Neural cell (in vitro differentiated cells): Measurements from ENCODE around the gene PTPRA. TPM values are rescaled to one million over a fixed set of nuclear protein-coding genes. Genes with fewer than 3 reads are reported as not detected.

Experiments used
- H2AFZ ChIP-seq: fragments of 200-600, 300-800 bp; sonication (generic), shearing (Covaris generic); 2 replicates; pipeline ENCODE4 v1.6.0; 2014; ENCODE audit warnings: low read depth, mild to moderate bottlenecking, antibody characterized with exemption, low read length, moderate library complexity
- H3F3A ChIP-seq: fragments of 200-600 bp; shearing (Covaris generic); 2 replicates; pipeline ENCODE4 v1.6.1; 2016; ENCODE audit warnings: mild to moderate bottlenecking, moderate library complexity, mixed read lengths, antibody characterized with exemption, low read length; ENCODE audit not compliant: insufficient read depth, poor library complexity, severe bottlenecking
- H3K27ac ChIP-seq: fragments of 200-600, 300-800 bp; sonication (generic), shearing (Covaris generic); 2 replicates; pipeline ENCODE4 v1.5.1; 2014; ENCODE audit warnings: mild to moderate bottlenecking, low read length, moderate library complexity
- H3K27me3 ChIP-seq: fragments of 300-800, 200-600 bp; sonication (generic), shearing (Covaris generic); 2 replicates; pipeline ENCODE4 v1.6.0; 2014; ENCODE audit warnings: mild to moderate bottlenecking, low read depth, low read length, moderate library complexity; ENCODE audit not compliant: insufficient read depth
- H3K36me3 ChIP-seq: fragments of 300-800, 200-600 bp; sonication (generic), shearing (Covaris generic); 2 replicates; pipeline ENCODE4 v1.5.1; 2014; ENCODE audit warnings: mild to moderate bottlenecking, antibody characterized with exemption, low read length, moderate library complexity; ENCODE audit not compliant: insufficient read depth
- H3K4me2 ChIP-seq: fragments of 300-800, 200-600 bp; sonication (generic), shearing (Covaris generic); 2 replicates; pipeline ENCODE4 v1.6.0; 2014; ENCODE audit warnings: mild to moderate bottlenecking, low read length
- H3K4me3 ChIP-seq: fragments of 300-800, 200-600 bp; sonication (generic), shearing (Covaris generic); 2 replicates; pipeline ENCODE4 v1.5.1; 2014; ENCODE audit warnings: mild to moderate bottlenecking, low read length, moderate library complexity
- H3K79me2 ChIP-seq: fragments of 200-600 bp; shearing (Covaris generic); replicated peaks from 2 replicates; pipeline ENCODE4 v1.6.0; 2014; ENCODE audit warnings: mild to moderate bottlenecking, low read length, moderate library complexity; ENCODE audit not compliant: insufficient read depth
- H3K9ac ChIP-seq: fragments of 300-800, 200-600 bp; sonication (generic), shearing (Covaris generic); 2 replicates; pipeline ENCODE4 v1.6.1; 2016; ENCODE audit warnings: mild to moderate bottlenecking, low read length, mixed read lengths
- H3K9me2 ChIP-seq: fragments of 200-600 bp; shearing (Covaris generic); 2 replicates; pipeline ENCODE4 v1.6.1; 2016; ENCODE audit warnings: mild to moderate bottlenecking, low read length, mixed read lengths; ENCODE audit not compliant: insufficient read depth
- H3K9me3 ChIP-seq: fragments of 200-600, 300-800 bp; sonication (generic), shearing (Covaris generic); 2 replicates; pipeline ENCODE4 v1.6.1; 2016; ENCODE audit warnings: mild to moderate bottlenecking, mixed run types, low read length, moderate library complexity, mixed read lengths
- H4K20me1 ChIP-seq: fragments of 200-600 bp; shearing (Covaris generic); 2 replicates; pipeline ENCODE4 v1.6.1; 2016; ENCODE audit warnings: mild to moderate bottlenecking, mixed run types; ENCODE audit not compliant: insufficient read depth
- EP300 ChIP-seq: fragments of 450-650 bp; conservative IDR thresholded peaks from 2 replicates; pipeline ENCODE4 v1.6.1; 2014; ENCODE audit warnings: antibody characterized with exemption, mild to moderate bottlenecking, moderate library complexity; ENCODE audit not compliant: poor library complexity, severe bottlenecking
- EZH2 ChIP-seq: fragments of 200-600, 300-800 bp; shearing (Covaris generic), sonication (generic); IDR thresholded peaks from 2 replicates; pipeline ENCODE4 v1.6.1; 2014; ENCODE audit warnings: antibody characterized with exemption, low read length, borderline replicate concordance, mild to moderate bottlenecking; ENCODE audit not compliant: insufficient read depth, poor library complexity, severe bottlenecking
- MXI1 ChIP-seq: fragments of 450-650 bp; conservative IDR thresholded peaks from 2 replicates; pipeline ENCODE4 v1.6.1; 2014; ENCODE audit warnings: antibody characterized with exemption, mild to moderate bottlenecking; ENCODE audit not compliant: poor library complexity, severe bottlenecking
- POLR2AphosphoS5 ChIP-seq: IDR thresholded peaks from 2 replicates; pipeline ENCODE4 v1.6.1; 2012
- RAD21 ChIP-seq: fragments of 450-650 bp; conservative IDR thresholded peaks from 2 replicates; pipeline ENCODE4 v1.6.1; 2014; ENCODE audit warnings: antibody characterized with exemption, mild to moderate bottlenecking, moderate library complexity
- SMC3 ChIP-seq: fragments of 450-650 bp; conservative IDR thresholded peaks from 2 replicates; pipeline ENCODE4 v1.6.1; 2014; ENCODE audit warnings: antibody characterized with exemption, mild to moderate bottlenecking, moderate library complexity; ENCODE audit not compliant: poor library complexity
- TAF1 ChIP-seq: IDR thresholded peaks from 2 replicates; pipeline ENCODE4 v1.6.1; 2012; ENCODE audit warnings: low read depth
- polyA plus RNA-seq: library from polyadenylated mRNA; depleted of rRNA; stranded (reverse); fragments of >200 nt; gene quantifications from 2 replicates; pipeline ENCODE4 v1.2.3, GENCODE V29; 2014
- TF ChIP-seq, protein P1 (sequence below): fragments of 450-650 bp; IDR thresholded peaks from 2 replicates; pipeline ENCODE4 v1.5.1; 2014; ENCODE audit warnings: antibody characterized with exemption, mild to moderate bottlenecking, moderate library complexity; ENCODE audit not compliant: poor library complexity, severe bottlenecking
- TF ChIP-seq, protein P2 (sequence below): IDR thresholded peaks from 2 replicates; pipeline ENCODE4 v1.6.1; 2012; ENCODE audit warnings: borderline replicate concordance

The PTPRA gene
- polyA plus RNA-seq, 1 donor from 2014 or later: 68.2 TPM

DNA sequence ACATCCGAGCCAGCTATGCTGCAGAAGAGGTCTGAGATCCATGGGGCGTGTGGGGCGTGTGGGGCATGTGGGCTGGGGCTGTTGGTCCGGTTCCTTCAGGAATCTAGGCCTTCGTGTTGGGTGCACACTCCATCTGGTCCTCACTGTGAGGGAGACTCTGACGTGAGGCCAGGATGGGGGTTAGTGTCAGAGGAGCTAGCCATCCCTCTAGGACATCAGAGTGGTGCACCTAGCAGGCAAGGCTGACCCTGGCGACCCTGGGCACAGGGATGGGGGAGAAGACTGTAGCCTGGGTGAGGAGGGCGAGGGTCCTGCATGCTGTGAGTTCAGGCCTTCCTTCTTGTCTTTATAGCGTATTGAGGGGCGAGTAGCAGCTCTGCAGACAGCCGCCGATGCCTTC is 8.7 kb upstream of the PTPRA start:
- TF ChIP-seq POLR2AphosphoS5: no peak
- TF ChIP-seq SMC3: no peak
- no peak for TF ChIP-seq TAF1
- TF ChIP-seq RAD21: no peak
- TF ChIP-seq, protein P1, sequence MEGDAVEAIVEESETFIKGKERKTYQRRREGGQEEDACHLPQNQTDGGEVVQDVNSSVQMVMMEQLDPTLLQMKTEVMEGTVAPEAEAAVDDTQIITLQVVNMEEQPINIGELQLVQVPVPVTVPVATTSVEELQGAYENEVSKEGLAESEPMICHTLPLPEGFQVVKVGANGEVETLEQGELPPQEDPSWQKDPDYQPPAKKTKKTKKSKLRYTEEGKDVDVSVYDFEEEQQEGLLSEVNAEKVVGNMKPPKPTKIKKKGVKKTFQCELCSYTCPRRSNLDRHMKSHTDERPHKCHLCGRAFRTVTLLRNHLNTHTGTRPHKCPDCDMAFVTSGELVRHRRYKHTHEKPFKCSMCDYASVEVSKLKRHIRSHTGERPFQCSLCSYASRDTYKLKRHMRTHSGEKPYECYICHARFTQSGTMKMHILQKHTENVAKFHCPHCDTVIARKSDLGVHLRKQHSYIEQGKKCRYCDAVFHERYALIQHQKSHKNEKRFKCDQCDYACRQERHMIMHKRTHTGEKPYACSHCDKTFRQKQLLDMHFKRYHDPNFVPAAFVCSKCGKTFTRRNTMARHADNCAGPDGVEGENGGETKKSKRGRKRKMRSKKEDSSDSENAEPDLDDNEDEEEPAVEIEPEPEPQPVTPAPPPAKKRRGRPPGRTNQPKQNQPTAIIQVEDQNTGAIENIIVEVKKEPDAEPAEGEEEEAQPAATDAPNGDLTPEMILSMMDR: no peak

DNA sequence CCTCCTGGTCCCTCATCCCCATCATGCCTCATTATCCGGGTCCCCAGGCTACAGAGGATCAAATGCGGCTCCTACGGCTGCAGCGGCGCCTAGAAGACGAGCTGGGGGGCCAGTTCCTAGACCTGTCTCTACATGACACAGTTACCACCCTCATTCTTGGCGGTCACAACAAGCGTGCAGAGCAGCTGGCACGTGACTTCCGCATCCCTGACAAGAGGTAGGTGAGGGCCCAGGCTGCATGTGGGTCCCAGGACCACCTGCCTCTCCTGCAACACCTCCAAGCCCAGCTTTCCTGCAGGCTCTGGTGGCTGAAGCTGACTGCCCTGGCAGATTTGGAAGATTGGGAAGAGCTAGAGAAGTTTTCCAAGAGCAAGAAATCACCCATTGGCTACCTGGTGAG is 8.2 kb upstream of the PTPRA start:
- Histone ChIP-seq H3F3A (no peaks in the 10 kb centered on the region), H3K9ac (no peak overlapping the region), H3K27me3 (no peaks in the 10 kb centered on the region), H4K20me1 (no peaks in the 10 kb centered on the region), H3K9me3 (no peaks in the 10 kb centered on the region), H3K79me2 (no peaks in the 10 kb centered on the region), H3K4me3 (no peak overlapping the region), H3K27ac (no peak overlapping the region), H3K4me2 (no peak overlapping the region), H3K9me2 (no peaks in the 10 kb centered on the region), H2AFZ (no peak overlapping the region), H3K36me3 (no peaks in the 10 kb centered on the region)
- TF ChIP-seq, protein P2, sequence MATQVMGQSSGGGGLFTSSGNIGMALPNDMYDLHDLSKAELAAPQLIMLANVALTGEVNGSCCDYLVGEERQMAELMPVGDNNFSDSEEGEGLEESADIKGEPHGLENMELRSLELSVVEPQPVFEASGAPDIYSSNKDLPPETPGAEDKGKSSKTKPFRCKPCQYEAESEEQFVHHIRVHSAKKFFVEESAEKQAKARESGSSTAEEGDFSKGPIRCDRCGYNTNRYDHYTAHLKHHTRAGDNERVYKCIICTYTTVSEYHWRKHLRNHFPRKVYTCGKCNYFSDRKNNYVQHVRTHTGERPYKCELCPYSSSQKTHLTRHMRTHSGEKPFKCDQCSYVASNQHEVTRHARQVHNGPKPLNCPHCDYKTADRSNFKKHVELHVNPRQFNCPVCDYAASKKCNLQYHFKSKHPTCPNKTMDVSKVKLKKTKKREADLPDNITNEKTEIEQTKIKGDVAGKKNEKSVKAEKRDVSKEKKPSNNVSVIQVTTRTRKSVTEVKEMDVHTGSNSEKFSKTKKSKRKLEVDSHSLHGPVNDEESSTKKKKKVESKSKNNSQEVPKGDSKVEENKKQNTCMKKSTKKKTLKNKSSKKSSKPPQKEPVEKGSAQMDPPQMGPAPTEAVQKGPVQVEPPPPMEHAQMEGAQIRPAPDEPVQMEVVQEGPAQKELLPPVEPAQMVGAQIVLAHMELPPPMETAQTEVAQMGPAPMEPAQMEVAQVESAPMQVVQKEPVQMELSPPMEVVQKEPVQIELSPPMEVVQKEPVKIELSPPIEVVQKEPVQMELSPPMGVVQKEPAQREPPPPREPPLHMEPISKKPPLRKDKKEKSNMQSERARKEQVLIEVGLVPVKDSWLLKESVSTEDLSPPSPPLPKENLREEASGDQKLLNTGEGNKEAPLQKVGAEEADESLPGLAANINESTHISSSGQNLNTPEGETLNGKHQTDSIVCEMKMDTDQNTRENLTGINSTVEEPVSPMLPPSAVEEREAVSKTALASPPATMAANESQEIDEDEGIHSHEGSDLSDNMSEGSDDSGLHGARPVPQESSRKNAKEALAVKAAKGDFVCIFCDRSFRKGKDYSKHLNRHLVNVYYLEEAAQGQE: no peak
- TF ChIP-seq RAD21: no peak
- no peak for TF ChIP-seq TAF1
- no peak for TF ChIP-seq POLR2AphosphoS5
- no peak for TF ChIP-seq SMC3
- TF ChIP-seq MXI1: no peak
- TF ChIP-seq, protein P1: no peak
- TF ChIP-seq EP300: no peak
- TF ChIP-seq EZH2: no peak

More for the DNA sequence above, 8.7 kb upstream of the PTPRA start:
- no peak overlapping the region for H2AFZ ChIP-seq
- no peaks in the 10 kb centered on the region for H4K20me1 ChIP-seq
- H3K4me2 ChIP-seq: no peak overlapping the region
- no peaks in the 10 kb centered on the region for H3K9me2 ChIP-seq
- no peaks in the 10 kb centered on the region for H3F3A ChIP-seq
- H3K79me2 ChIP-seq: no peaks in the 10 kb centered on the region
- no peak overlapping the region for H3K27ac ChIP-seq
- no peak overlapping the region for H3K9ac ChIP-seq
- no peaks in the 10 kb centered on the region for H3K36me3 ChIP-seq
- H3K9me3 ChIP-seq: no peaks in the 10 kb centered on the region
- no peaks in the 10 kb centered on the region for H3K27me3 ChIP-seq
- H3K4me3 ChIP-seq: no peak overlapping the region
